SH-SY5Y (cell line): Measurements from ENCODE around the gene CNKSR3.

ENCODE experiments used
- GATA2 ChIP-seq: IDR thresholded peaks from 2 replicates; pipeline ENCODE4 v1.6.1; 2011; ENCODE audit warnings: mild to moderate bottlenecking, low read depth, low read length
- GATA3 ChIP-seq: IDR thresholded peaks from 2 replicates; pipeline ENCODE4 v1.6.1; 2011; ENCODE audit warnings: low read depth, mild to moderate bottlenecking, low read length, moderate library complexity

The CNKSR3 gene

DNA sequence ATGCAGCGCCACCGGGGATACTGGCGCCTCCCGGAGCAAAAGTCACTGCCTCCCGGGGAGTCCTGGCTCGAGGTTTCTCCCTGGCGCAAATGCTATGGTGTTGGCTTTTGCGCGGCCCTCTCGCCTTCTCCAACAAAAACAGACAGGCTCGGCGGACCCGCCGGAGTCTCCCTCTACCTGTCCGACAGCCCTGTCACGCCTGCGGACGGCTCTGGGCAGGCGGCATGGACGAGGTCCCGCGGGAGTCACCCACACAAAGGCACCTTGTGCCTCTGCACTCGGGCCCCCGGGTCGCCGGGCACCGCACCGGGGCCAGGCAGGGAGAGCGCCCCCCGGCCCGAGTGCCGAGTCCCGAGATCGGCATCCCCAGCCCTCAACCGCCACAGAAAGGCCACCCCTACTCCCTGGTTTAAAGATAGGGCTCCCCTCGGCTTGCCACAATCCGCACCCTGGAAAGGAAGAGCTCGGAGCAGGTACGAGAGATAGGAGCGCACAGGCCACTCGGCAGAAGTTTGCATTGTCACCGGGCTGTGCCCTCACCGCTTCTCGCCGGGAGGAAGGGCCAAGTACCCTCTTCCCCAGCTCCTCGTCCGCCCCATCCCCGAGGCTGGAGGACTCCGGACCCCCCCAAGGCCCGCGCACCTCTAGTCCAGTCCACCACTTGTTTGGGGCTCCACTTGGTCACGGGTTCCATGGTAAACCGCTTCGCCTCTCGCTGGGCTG lies 903 bp downstream of the CNKSR3 start:
- no peak for TF ChIP-seq GATA3
- no peak for TF ChIP-seq GATA2

DNA sequence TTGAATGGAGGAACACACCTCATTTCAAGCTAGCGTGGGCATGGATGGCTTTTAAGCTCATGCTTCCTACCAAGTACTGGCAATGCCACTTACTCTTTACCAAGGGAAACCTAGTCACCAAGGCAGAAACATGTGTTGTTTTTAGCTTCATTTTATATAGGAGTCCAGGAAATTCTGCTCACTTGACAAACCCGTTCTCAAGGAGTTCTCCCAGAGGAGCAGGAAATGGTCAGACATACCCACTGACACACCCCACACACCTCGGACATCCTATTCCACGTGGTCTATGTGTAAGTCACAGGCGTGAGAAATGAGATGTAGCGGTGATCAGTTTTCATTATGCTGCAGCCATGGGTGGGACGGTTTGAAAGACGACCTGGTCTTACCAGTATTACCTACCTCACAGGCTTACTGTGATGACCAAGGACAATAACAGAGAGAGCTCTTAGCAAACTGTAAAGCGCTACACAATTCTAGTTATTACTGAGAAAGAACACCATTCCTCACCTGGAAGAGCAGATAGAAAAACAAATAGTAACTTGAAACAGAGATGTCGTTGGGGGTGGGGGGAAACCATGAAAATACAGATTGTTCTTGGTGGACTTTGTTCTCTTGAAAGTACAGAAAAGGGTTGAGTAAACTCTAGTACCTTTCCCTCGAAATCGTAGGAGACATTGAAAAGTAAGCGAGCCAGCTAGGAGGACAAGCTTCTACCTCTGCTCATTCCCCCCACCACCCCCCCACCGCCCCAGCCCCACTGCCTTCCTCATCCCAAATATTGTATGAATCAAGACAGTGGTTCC lies 1.7 kb downstream of the CNKSR3 start:
- no peak for TF ChIP-seq GATA3
- no peak for TF ChIP-seq GATA2

DNA sequence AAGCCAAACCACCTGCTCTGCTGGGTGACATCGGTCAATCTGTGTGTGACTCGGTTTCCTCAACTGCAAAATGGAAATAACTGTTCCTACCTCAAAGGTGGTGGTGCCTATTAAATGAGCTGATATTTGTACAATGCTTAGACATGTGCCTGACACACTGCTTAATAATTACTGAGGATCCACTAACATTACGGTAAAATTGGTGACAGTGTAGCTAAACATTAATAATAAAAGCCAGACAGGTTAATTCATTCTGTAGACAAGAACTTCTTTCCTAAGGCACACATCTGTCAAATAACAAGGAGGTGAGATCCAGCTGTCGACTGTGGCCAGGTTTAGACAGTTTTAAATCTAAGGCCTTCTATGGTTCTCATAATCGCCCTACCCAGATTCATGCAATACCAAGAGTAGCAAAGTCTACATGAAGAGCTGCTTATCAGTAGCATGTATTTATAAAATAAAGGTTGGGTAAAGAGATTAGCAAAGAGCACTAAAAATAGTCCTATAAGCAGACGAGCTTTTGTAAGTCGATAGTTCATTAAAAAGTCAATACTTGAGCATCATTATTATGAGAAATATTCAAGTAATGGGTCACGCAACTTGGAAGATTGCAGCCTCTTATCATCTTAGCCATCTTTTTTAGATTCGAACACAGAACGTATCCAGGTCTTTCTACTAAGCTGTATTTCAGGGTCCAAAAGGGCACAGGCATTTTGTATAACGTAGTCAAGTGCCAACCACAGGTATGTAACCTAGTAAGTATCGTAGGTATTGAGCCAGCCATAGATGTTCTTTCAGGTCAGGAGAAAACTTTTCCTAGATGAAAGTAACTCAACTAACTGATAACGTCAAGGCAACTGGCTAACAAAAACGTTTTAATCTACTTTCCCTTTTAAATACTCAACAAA lies 3.2 kb downstream of the CNKSR3 start:
- TF ChIP-seq GATA3, result no peak
- TF ChIP-seq GATA2, result no peak

DNA sequence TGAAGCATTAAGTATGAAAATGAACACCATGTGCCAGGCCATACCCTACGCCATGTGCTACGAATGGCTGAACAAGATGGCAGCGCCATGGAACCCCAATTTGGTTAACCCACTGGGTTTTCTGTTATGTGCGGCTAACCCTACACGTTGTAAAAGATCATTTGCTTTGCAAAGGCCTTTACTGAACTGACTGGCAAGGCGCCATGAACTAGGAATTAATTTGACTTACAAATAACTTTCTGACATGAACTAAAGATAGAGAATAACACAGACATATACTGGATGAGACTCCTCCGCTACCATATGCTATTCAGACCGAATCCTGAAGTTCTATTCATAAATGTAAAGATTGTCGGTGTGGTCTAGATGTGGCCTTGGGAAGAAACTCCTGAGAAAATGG lies 3.9 kb downstream of the CNKSR3 start:
- TF ChIP-seq GATA2, result no peak
- no peak for TF ChIP-seq GATA3

DNA sequence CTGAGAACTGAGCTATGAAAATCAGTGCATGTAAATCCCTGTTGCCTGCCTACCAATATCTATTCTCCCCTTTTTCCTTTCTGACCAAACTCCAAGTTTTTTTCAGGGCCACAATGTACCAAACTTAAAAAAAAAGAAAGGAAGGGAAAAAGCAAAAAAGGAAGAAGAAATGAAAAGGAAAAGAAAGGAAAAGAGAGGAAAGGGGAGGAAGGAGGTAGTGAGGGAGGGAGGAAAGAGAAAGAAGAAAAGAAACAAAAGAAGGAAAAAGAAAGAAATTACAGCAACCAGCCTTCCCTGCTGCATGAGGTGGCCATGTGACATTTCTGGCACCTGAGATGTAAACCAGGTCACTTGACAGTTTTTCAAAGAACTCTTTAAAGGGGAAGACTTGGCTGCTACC lies 4.4 kb downstream of the CNKSR3 start:
- TF ChIP-seq GATA2, result no peak

DNA sequence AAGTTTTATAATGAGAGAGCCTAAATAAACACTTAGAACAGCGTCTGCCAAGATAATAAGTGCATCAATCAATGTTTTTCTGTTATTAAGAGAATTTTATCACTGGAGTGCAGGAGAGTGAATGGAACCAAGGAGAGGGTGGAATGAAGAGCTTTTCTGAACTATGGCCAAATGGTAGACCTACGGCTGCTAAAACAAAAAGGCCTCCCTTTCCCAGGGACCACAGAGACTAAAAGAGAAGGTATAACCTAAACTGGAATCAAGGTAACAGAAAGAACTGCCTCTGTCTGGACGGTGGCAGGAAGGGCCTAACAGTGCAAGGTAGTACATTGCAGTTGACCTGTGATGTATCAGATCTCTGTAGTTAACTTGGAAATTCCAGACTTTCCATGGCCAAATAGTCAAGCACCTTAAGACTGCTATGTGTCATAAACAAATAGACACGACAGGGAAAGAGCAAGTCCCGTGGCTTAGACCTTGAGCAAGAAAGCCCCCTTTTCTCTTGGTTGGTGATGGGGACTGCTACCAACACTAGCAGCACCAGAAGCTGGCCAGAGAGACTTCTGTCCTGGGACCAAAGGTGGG lies 5.5 kb downstream of the CNKSR3 start:
- no peak for TF ChIP-seq GATA2

DNA sequence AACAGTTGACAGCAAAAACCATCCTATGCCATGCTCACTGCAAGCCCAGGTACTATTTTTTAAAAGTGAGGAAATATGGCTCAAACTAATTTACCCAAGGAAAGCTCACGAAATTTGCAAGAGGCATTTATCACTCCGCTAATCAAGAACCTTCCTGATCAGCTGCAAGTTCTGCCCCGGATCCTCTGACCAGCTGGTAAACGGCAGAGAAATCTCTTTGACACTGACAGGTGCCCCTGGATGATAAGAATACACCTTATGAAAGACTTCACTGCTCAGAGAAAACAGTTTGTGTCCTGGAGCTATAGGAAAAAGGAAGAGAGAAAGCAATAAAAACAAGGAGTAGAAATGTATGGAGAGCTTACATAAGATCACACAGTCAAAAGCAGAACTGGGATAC lies 6.4 kb downstream of the CNKSR3 start:
- no peak for TF ChIP-seq GATA3

DNA sequence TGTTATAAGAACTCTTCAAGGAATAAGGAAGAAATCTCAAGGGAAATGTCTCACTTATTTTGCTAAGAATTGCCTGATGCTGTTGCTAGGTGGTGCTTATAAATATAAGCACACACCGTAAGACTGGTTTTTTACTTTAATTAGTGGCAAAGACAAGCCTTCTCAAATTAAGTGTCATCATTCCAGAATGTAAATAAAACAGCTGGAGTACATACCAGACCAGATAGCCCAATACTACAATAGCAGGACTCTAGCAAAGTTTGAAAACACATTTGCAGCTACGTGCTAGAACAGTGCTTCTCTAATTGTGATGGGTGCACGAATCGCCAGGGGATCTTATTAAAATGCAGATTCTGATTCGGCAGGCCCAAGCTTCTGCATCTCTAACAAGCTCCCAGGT lies 6.8 kb downstream of the CNKSR3 start:
- TF ChIP-seq GATA2, result no peak
- no peak for TF ChIP-seq GATA3

DNA sequence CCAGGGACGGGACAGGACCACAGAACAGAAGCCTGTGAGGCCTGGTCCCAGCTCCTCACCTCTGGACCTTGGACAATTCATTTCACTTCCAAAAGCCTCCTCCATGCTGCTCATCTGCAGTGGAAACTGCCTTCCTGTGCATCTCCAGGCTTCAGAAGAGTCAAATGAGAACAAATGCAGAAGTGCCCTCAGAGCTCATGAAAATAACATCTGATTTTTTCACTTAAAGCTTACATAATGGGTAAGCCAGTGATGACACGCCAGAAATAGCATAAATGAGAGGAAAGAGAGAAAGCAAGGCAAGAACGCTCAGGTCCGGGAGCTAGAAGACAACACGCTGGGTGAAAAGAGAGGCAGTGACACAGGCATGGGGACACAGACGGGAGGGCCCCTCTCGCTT lies 7.9 kb downstream of the CNKSR3 start:
- TF ChIP-seq GATA3 (no peak), GATA2 (no peak)

DNA sequence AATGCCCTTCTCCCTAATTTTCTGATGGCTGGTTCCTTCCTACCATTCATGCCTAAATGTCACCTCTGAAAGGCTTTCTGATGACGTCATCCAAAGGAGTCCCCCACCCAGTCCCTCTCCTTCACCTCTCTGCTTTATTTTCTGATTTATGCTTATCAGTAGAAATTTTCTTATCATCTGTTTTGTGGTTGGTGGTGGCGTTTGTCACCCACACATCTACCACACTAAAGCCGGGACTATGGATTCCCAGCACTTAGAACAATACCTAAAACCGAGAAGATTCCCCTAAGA lies 9.0 kb downstream of the CNKSR3 start:
- TF ChIP-seq GATA3, result no peak
- no peak for TF ChIP-seq GATA2

DNA sequence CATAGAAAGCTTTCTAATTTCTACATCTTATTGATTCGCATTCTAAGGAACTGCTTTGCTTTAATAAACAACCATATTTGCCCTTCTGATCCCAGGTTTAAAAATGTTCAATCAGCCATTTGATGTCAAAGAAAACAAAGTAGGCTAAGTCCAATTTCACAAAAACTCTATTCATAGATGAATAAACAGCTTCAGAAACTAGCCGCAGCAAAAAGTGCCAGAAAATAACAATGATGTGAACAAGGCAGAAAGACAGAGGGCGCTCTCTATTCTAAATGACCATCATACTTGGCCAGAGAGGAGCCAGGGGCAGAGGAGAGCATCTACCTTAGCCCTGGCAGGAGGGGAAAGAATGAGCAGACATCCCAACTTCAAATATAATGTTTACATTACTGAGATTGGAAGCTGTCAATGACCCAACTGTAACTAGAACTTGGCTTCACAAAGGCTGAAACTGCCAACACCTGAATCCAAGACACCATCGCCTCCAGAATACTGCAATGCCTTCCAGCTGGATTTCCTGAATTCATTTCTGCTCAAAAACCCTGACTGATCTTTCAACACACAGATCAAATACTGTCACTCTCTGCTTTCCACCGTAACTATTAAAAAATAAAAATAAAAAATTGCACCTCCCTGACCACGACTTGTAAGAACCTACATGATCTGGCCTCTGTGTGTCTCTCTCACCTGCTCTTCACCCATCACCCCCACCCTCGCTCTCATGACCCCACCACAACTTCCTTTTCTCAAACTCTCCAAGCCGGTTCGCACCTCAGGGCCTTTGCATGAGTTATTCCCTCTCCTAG lies 9.5 kb downstream of the CNKSR3 start:
- TF ChIP-seq GATA3 (no peak), GATA2 (no peak)

DNA sequence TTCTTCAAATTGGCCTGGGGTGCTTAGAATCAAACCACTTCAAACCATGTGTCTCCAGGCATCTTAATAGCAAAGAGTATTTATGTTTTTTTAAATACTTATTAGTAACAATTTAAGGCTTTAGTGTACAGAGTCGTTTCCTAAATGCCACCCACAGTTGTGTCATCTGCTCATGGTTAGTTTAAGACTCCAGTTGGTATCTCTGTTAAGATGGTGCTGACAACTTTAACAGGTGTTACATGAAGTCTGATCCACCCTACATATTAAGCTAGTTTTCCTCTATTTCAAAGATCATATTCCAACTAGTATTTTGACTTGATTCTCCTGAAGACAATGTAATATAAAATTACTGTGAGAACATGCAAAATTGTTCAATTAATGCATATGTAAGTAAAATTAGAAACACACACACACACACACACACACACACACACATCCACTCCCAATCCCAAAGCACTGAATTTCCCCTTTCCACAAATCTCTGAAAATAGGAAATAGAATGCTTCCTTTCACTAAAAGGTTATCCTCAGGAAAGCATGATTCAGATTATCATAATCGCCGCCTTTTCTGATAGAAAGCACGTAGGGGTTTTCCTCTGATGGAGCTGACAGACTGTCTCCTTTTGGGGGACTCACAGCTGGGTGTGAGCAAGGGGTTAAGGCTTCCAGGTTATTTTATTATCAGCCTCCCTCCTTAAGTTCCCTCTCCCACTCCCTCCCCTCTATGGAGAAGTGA lies 10.5 kb downstream of the CNKSR3 start:
- TF ChIP-seq GATA2, result no peak
- TF ChIP-seq GATA3, result no peak

DNA sequence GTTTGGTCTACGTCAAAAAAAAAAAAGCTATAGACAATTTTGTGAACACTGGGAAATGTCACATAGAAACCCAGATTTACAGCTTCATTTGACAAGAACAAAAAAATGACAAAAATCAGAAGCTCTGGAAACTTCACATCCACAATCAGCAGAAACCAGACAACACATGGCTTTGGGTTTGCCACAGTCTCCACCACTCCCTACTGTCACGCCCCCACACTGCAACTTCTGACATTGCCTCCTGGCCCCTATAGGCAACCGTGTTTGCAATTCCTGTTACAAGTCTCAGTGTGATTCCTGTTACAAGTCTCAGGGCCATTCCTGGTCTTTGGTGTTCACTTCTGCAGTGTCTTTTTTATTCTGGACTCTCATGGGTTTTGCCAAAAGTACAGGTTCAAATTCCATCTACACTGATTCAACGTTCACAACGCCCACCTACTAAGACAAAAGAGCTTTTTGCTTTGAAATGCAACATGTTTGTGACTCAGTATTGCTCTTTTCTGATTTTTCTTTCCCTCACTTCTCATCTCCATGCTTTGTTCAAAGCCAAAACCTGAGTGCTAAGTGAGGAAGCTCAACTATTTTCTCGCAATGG lies 12.0 kb downstream of the CNKSR3 start:
- no peak for TF ChIP-seq GATA2
- TF ChIP-seq GATA3, result no peak

DNA sequence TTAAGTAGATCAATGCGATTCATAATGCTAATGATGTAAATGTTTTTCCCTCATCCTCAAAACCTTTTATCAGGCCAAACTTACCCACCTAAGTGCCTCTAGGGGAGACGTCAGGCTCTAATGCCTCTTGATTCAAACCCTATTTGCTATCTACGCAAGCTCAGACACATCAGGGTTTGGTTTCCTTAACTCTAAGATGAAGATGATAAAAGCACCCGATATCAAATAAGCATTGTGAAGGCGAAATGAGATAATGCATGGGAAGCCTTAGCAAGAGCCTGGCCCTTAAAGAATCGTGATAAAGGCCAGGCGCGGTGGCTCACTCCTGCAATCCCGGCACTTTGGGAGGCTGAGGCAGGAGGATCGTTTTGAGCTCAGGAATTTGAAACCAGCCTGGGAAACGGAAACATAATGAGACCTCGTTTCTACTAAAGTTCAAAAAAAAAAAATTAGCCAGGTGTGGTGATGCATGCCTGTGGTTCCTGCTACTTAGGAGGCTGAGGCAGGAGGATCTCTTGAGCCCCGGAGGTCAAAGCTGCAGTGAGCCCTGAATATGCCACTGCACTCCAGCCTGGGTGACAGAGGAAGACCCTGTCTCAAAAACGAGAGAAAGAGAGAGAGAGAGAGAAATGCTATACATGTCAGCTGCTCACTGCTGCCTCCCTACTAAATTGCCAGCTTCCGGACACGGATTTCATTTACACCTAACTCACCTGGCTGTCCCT lies 13.5 kb downstream of the CNKSR3 start:
- TF ChIP-seq GATA2, result no peak
- no peak for TF ChIP-seq GATA3
